B cell (primary cell): Measurements from ENCODE around the gene LGI4. TPM values are rescaled to one million over a fixed set of nuclear protein-coding genes. Genes with fewer than 3 reads are reported as not detected.
"Not testable (repeated sequence)": the region's sequence is repeated elsewhere in the genome, so short reads cannot be mapped to it uniquely, and the experiment has no call there.

ENCODE experiments used
- ATAC-seq: fragments of 200-7000 bp; cut with Tn5 transposase; one replicate; pipeline ENCODE4 v1.10.0; 2021; ENCODE audit warnings: low read depth, mild to moderate bottlenecking, moderate number of reproducible peaks, moderate library complexity
- CTCF ChIA-PET: fragments of 350-600 bp; sonication (Branson Sonifier 250); formaldehyde crosslinking; loops from one replicate; lab custom pipeline; 2021; ENCODE audit warnings: antibody characterized with exemption, inconsistent platforms; lab: Charles Lee
- POLR2A ChIA-PET: fragments of 350-600 bp; sonication (Branson Sonifier 250); formaldehyde crosslinking; loops from one replicate; lab custom pipeline; 2021; ENCODE audit warnings: antibody characterized with exemption; lab: Charles Lee
- DNase-seq: peaks from one replicate; pipeline ENCODE4 v3.0.0; 2013
- H2AFZ ChIP-seq: 2 replicates; pipeline ENCODE4 v1.6.1; 2012; ENCODE audit warnings: mild to moderate bottlenecking, low read depth, low read length; ENCODE audit not compliant: insufficient read depth, poor library complexity, severe bottlenecking
- H3K27ac ChIP-seq, 2 donors: 1 replicate in 1 of 2; 2 replicates in 1 of 2; pipeline ENCODE4 v1.5.1; 2012 to 2013; ENCODE audit warnings: low read length in 2 of 2, mild to moderate bottlenecking in 2 of 2, moderate library complexity in 1 of 2
- H3K27me3 ChIP-seq, 4 experiments: fragments of 200-600 bp in 1 of 4; sonication (generic) in 1 of 4; replicated peaks in 1 of 4; 1 replicate in 2 of 4; 2 replicates in 2 of 4; pipeline versions ENCODE4 v1.6.1 to v1.7.0; 2013 to 2016; ENCODE audit warnings: low read length in 3 of 4, mild to moderate bottlenecking in 2 of 4, mixed read lengths in 1 of 4, moderate library complexity in 1 of 4; ENCODE audit not compliant: insufficient read depth in 4 of 4, control insufficient read depth in 3 of 4; ENCODE audit errors: control extremely low read depth in 1 of 4
- H3K36me3 ChIP-seq, 2 experiments: replicated peaks in 1 of 2; 1 replicate in 1 of 2; 2 replicates in 1 of 2; pipeline versions ENCODE4 v1.6.1 to v1.7.1; 2013; ENCODE audit warnings: low read length in 1 of 2; ENCODE audit not compliant: insufficient read depth in 2 of 2, control insufficient read depth in 1 of 2; ENCODE audit errors: control extremely low read depth in 1 of 2, extremely low read depth in 1 of 2
- H3K4me1 ChIP-seq, 2 donors: fragments of 200-600 bp in 1 of 2; sonication (generic) in 1 of 2; 1 replicate in 1 of 2; 2 replicates in 1 of 2; pipeline versions ENCODE4 v1.5.1 to v1.6.1; 2013 to 2017; ENCODE audit warnings: low read length in 2 of 2; ENCODE audit not compliant: control insufficient read depth in 2 of 2, insufficient read depth in 2 of 2
- H3K4me2 ChIP-seq: replicated peaks from 2 replicates; pipeline ENCODE3; 2012; ENCODE audit warnings: mild to moderate bottlenecking, low read depth, low read length; ENCODE audit not compliant: poor library complexity, severe bottlenecking
- H3K4me3 ChIP-seq, 5 experiments: fragments of 200-600 bp in 1 of 5; sonication (generic) in 1 of 5; 1 replicate in 3 of 5; 2 replicates in 2 of 5; pipeline versions ENCODE4 v1.5.1 to v1.7.0; 2011 to 2016; ENCODE audit warnings: low read length in 4 of 5, mild to moderate bottlenecking in 4 of 5, low read depth in 2 of 5, control low read depth in 1 of 5, moderate library complexity in 1 of 5; ENCODE audit not compliant: insufficient read depth in 1 of 5; ENCODE audit errors: control extremely low read depth in 1 of 5, extremely low read depth in 1 of 5
- H3K79me2 ChIP-seq: fragments of 200-600 bp; sonication (generic); one replicate; pipeline ENCODE4 v1.6.0; 2016; ENCODE audit warnings: low read length; ENCODE audit not compliant: control insufficient read depth, insufficient read depth
- H3K9ac ChIP-seq: fragments of 200-600 bp; sonication (generic); 2 replicates; pipeline ENCODE4 v1.6.1; 2017; ENCODE audit warnings: mild to moderate bottlenecking, low read length, moderate library complexity
- H3K9me3 ChIP-seq, 3 donors: one replicate each; pipeline versions ENCODE4 v1.6.1 to v1.7.1; 2013; ENCODE audit warnings: low read length in 2 of 3; ENCODE audit not compliant: control insufficient read depth in 2 of 3, insufficient read depth in 1 of 3; ENCODE audit errors: control extremely low read depth in 1 of 3
- H4K20me1 ChIP-seq: 2 replicates; pipeline ENCODE4 v1.6.0; 2012; ENCODE audit warnings: mild to moderate bottlenecking, low read length; ENCODE audit not compliant: insufficient read depth, control insufficient read depth, poor library complexity, severe bottlenecking
- H3K27ac Mint-ChIP-seq: one replicate; pipeline ENCODE4 v1.8.0; 2021; ENCODE audit warnings: mixed read lengths
- H3K27me3 Mint-ChIP-seq: one replicate; pipeline ENCODE4 v1.8.0; 2021; ENCODE audit warnings: mixed read lengths
- H3K4me1 Mint-ChIP-seq: one replicate; pipeline ENCODE4 v1.8.0; 2021; ENCODE audit warnings: mixed read lengths
- H3K4me3 Mint-ChIP-seq: one replicate; pipeline ENCODE4 v1.8.0; 2021; ENCODE audit warnings: mixed read lengths
- H3K9me3 Mint-ChIP-seq: one replicate; pipeline ENCODE4 v1.8.0; 2022; ENCODE audit warnings: mixed read lengths; ENCODE audit not compliant: insufficient read depth
- EZH2 ChIP-seq: IDR thresholded peaks from 2 replicates; pipeline ENCODE4 v1.6.1; 2012; ENCODE audit warnings: borderline replicate concordance, low read depth, mild to moderate bottlenecking, moderate library complexity, low read length; ENCODE audit not compliant: insufficient read depth, poor library complexity, severe bottlenecking
- WGBS: methylation state at CpG from one replicate; pipeline ENCODE4 v1.1.5; 2013; ENCODE audit warnings: missing lambda C conversion rate; ENCODE audit not compliant: insufficient coverage; 5-methylcytosine and 5-hydroxymethylcytosine counted together
- intact Hi-C: fragments of 100-400 bp; cut with micrococcal nuclease; formaldehyde crosslinking; loops from one replicate; pipeline ENCODE4 v1.10.0; 2022
- polyA plus RNA-seq: library from polyadenylated mRNA; depleted of rRNA; stranded (reverse); fragments of >200 nt; gene quantifications from 2 replicates; pipeline ENCODE4 v1.2.3, GENCODE V29; 2012
- total RNA-seq, 2 donors: library from RNA; stranded (reverse); fragments of 120-200 nt in 1 of 2; gene quantifications; 1 replicate in 1 of 2; 2 replicates in 1 of 2; pipeline versions ENCODE4 v1.2.3 to v1.2.4, GENCODE V29; 2013 to 2022
- TF ChIP-seq, protein P1 (sequence below): fragments of 200-600 bp; IDR thresholded peaks from one replicate; pipeline ENCODE4 v1.8.0; 2022; ENCODE audit warnings: antibody characterized with exemption, mild to moderate bottlenecking

LGI4 gene
- total and polyA plus RNA-seq, 2 donors (not counting 1 experiment from before 2014, with no cell fraction given), result 0.40 to 0.59 TPM

DNA sequence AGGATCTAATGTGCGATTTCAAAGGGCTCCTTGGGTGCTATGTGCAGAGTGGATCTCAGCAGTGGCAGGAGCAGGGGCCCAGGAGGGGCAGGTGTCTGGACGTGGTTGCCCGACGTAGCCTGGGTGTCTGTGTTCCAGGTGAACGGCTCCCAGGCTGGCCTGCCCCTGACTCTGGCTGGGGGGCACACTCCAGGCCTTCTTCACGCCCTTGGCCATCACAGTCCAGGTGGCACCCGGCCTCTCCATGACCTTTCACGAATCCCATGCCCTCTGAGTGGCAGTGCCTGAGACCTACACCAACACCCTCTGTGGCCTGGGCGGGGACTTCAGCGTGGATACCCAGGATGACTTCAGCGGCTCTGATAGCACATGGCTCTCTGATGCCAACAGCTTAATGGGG, 30.5 kb downstream of the LGI4 start:
- H3K4me3 ChIP-seq, result no peak overlapping the region
- H3K4me1 ChIP-seq, result no peaks in the 10 kb centered on the region
- H3K27ac ChIP-seq, result no peak overlapping the region
- WGBS, result 92% methylated on average over 11 of the region's 11 CpGs
- POLR2A ChIA-PET, result no interaction called here
- TF ChIP-seq, protein P1, sequence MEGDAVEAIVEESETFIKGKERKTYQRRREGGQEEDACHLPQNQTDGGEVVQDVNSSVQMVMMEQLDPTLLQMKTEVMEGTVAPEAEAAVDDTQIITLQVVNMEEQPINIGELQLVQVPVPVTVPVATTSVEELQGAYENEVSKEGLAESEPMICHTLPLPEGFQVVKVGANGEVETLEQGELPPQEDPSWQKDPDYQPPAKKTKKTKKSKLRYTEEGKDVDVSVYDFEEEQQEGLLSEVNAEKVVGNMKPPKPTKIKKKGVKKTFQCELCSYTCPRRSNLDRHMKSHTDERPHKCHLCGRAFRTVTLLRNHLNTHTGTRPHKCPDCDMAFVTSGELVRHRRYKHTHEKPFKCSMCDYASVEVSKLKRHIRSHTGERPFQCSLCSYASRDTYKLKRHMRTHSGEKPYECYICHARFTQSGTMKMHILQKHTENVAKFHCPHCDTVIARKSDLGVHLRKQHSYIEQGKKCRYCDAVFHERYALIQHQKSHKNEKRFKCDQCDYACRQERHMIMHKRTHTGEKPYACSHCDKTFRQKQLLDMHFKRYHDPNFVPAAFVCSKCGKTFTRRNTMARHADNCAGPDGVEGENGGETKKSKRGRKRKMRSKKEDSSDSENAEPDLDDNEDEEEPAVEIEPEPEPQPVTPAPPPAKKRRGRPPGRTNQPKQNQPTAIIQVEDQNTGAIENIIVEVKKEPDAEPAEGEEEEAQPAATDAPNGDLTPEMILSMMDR, result no peak
- no peak for TF ChIP-seq EZH2
- H3K36me3 ChIP-seq, result no peaks in the 10 kb centered on the region
- CTCF ChIA-PET, result interaction anchor here (1.8 kb wide), 1 partner anchor 38 kb away, joined by 6 read pairs; no protein-coding TSS in a partner anchor
- no peak overlapping the region for H2AFZ ChIP-seq
- Mint-ChIP-seq H3K9me3 (no peaks in the 10 kb centered on the region), H3K4me1 (no peaks in the 10 kb centered on the region), H3K4me3 (no peak overlapping the region), H3K27me3 (peaks cover 4% of the 10 kb centered on the region), H3K27ac (no peak overlapping the region)
- peaks cover 0 to 12% (median 0%) of the 10 kb centered on the region in 3 donors for H3K9me3 ChIP-seq
- intact Hi-C loops, result no loop called here
- no peaks in the 10 kb centered on the region for H3K79me2 ChIP-seq
- H3K9ac ChIP-seq, result no peak overlapping the region
- DNase-seq (no peak), ATAC-seq (no peak)
- no peak overlapping the region for H3K4me2 ChIP-seq
- no peaks in the 10 kb centered on the region for H4K20me1 ChIP-seq
- H3K27me3 ChIP-seq, result no peaks in the 10 kb centered on the region

DNA sequence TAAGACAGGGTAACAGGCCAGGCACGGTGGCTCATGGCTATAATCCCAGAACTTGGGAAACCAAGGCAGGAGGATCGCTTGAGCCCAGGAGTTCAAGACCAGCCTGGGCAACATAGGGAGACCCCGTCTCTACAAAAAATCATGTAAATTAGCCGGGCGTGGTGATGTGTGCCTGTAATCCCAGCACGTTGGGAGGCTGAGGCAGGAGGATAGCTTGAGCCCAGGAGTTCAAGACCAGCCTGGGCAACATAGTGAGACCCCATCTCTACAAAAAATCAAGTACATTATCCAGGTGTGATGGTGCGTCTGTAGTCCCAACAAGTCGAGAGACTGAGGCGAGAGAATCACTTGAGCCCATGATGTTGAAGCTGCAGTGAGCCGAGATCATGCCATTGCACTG, 31.2 kb downstream of the LGI4 start:
- H3K27ac Mint-ChIP-seq, ATAC-seq, POLR2A ChIA-PET: not testable (repeated sequence)

DNA sequence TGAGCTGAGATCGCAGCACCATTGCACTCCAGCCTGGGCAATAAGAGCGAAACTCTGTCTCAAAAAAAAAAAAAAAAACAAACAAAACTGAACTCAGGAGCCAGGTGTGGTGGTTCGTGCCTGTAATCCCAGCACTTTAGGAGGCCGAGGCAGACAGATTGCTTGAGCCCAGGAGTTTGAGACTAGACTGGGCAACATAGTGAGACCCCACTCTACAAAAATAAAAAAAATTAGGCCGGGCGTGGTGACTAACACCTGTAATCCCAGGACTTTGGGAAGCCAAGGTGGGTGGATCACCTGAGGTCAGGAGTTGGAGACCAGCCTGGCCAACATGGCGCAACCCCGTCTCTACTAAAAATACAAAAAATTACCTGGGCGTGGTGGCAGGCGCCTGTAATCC, 32.9 kb downstream of the LGI4 start:
- POLR2A ChIA-PET, result not testable (repeated sequence)
- CTCF ChIA-PET, result interaction anchor here (0.6 kb wide), 1 partner anchor 49 kb away, joined by 4 read pairs; no protein-coding TSS in a partner anchor

More for the DNA sequence above, 31.2 kb downstream of the LGI4 start:
- H3K27me3 ChIP-seq, H3K27me3 Mint-ChIP-seq, DNase-seq, H3K9me3 Mint-ChIP-seq, H3K4me3 ChIP-seq, H3K79me2 ChIP-seq, intact Hi-C loops, H3K4me3 Mint-ChIP-seq, H3K9ac ChIP-seq, H4K20me1 ChIP-seq, H3K4me1 ChIP-seq, H3K27ac ChIP-seq, H2AFZ ChIP-seq, H3K4me1 Mint-ChIP-seq, H3K36me3 ChIP-seq, H3K4me2 ChIP-seq: not testable (repeated sequence)
- peaks cover 0 to 12% (median 0%) of the 10 kb centered on the region in 3 donors for H3K9me3 ChIP-seq
- CTCF ChIA-PET, result interaction anchor here (1.8 kb wide), 1 partner anchor 37 kb away, joined by 6 read pairs; no protein-coding TSS in a partner anchor
- 83% methylated on average over 10 of the region's 10 CpGs for WGBS

More for the DNA sequence above, 32.9 kb downstream of the LGI4 start:
- ATAC-seq, H3K27me3 ChIP-seq, DNase-seq, H3K27ac ChIP-seq, H3K4me2 ChIP-seq, H3K9ac ChIP-seq, H3K79me2 ChIP-seq, H3K27ac Mint-ChIP-seq, H3K36me3 ChIP-seq, H3K4me1 Mint-ChIP-seq, H2AFZ ChIP-seq, intact Hi-C loops, H3K4me3 Mint-ChIP-seq, H3K9me3 Mint-ChIP-seq, H4K20me1 ChIP-seq, H3K4me1 ChIP-seq, H3K4me3 ChIP-seq, H3K27me3 Mint-ChIP-seq: not testable (repeated sequence)
- H3K9me3 ChIP-seq, result peaks cover 0 to 12% (median 0%) of the 10 kb centered on the region in 3 donors
- 96% methylated on average over 6 of the region's 10 CpGs for WGBS
